T-cell (primary cell): Measurements from ENCODE around the gene PSME2. TPM values are rescaled to one million over a fixed set of nuclear protein-coding genes. Genes with fewer than 3 reads are reported as not detected.

ENCODE experiments used
- ATAC-seq, 4 experiments: fragments of 200-7000 bp in 3 of 4; fragments of 150-1000 bp in 1 of 4; cut with Tn5 transposase; replicated peaks in 1 of 4; 1 replicate in 3 of 4; 2 replicates in 1 of 4; pipeline ENCODE4 v1.10.0; 2021; ENCODE audit warnings: moderate library complexity in 3 of 4, mild to moderate bottlenecking in 2 of 4, moderate number of reproducible peaks in 1 of 4
- CTCF ChIA-PET, 2 donors: fragments of 300-600 bp; sonication (Branson Sonifier 250); formaldehyde crosslinking; loops; one replicate each; lab custom pipeline; 2022; ENCODE audit warnings: antibody characterized with exemption in 2 of 2; lab: Charles Lee
- POLR2A ChIA-PET, 2 donors: fragments of 300-600 bp; sonication (Branson Sonifier 250); formaldehyde crosslinking; loops; one replicate each; lab custom pipeline; 2022; ENCODE audit warnings: antibody characterized with exemption in 2 of 2; lab: Charles Lee
- DNase-seq, 35 experiments: peaks; one replicate each; pipeline versions ENCODE4 v3.0.0 to v3.0.0-alpha.2; 2013 to 2023
- H3K27ac ChIP-seq: one replicate; pipeline ENCODE4 v1.5.1; 2013; ENCODE audit warnings: low read length
- H3K27me3 ChIP-seq, 2 experiments: replicated peaks in 1 of 2; 1 replicate in 1 of 2; 2 replicates in 1 of 2; pipeline versions ENCODE4 v1.6.1 to v1.7.0; 2013; ENCODE audit warnings: low read length in 1 of 2, mixed read lengths in 1 of 2; ENCODE audit not compliant: control insufficient read depth in 2 of 2, insufficient read depth in 2 of 2; ENCODE audit errors: extremely low read depth in 1 of 2
- H3K36me3 ChIP-seq, 2 donors: 1 replicate in 1 of 2; 2 replicates in 1 of 2; pipeline versions ENCODE4 v1.6.1 to v1.7.0; 2013; ENCODE audit warnings: low read length in 1 of 2; ENCODE audit not compliant: control insufficient read depth in 2 of 2, insufficient read depth in 1 of 2; ENCODE audit errors: extremely low read depth in 1 of 2
- H3K4me1 ChIP-seq, 2 experiments: 1 replicate in 1 of 2; 2 replicates in 1 of 2; pipeline versions ENCODE4 v1.6.1 to v1.7.0; 2013; ENCODE audit warnings: low read length in 2 of 2, mixed read lengths in 1 of 2; ENCODE audit not compliant: insufficient read depth in 2 of 2, control insufficient read depth in 1 of 2; ENCODE audit errors: extremely low read depth in 1 of 2
- H3K4me3 ChIP-seq, 2 donors: 1 replicate in 1 of 2; 2 replicates in 1 of 2; pipeline versions ENCODE4 v1.5.1 to v1.7.0; 2013; ENCODE audit warnings: mild to moderate bottlenecking in 2 of 2, low read length in 1 of 2, moderate library complexity in 1 of 2; ENCODE audit not compliant: control insufficient read depth in 1 of 2; ENCODE audit errors: extremely low read depth in 1 of 2
- H3K9me3 ChIP-seq: 2 replicates; pipeline ENCODE4 v1.7.0; 2013
- H3K27ac Mint-ChIP-seq, 2 donors: one replicate each; pipeline ENCODE4 v1.8.0; 2020 to 2021; ENCODE audit warnings: mild to moderate bottlenecking in 2 of 2, mixed read lengths in 2 of 2
- H3K27me3 Mint-ChIP-seq, 2 donors: one replicate each; pipeline ENCODE4 v1.8.0; 2021 to 2022; ENCODE audit warnings: mixed read lengths in 2 of 2
- H3K36me3 Mint-ChIP-seq: one replicate; pipeline ENCODE4 v1.8.0; 2021; ENCODE audit warnings: mixed read lengths
- H3K4me1 Mint-ChIP-seq, 3 donors: one replicate each; pipeline ENCODE4 v1.8.0; 2020 to 2022; ENCODE audit warnings: mixed read lengths in 3 of 3, mild to moderate bottlenecking in 1 of 3
- H3K4me3 Mint-ChIP-seq, 3 donors: one replicate each; pipeline ENCODE4 v1.8.0; 2020 to 2022; ENCODE audit warnings: mild to moderate bottlenecking in 3 of 3, mixed read lengths in 3 of 3, moderate library complexity in 3 of 3
- H3K9me3 Mint-ChIP-seq, 3 donors: one replicate each; pipeline ENCODE4 v1.8.0; 2020 to 2022; ENCODE audit warnings: mixed read lengths in 3 of 3
- WGBS: methylation state at CpG from one replicate; pipeline ENCODE4 v1.1.5; 2013; ENCODE audit warnings: missing lambda C conversion rate; ENCODE audit not compliant: insufficient coverage; 5-methylcytosine and 5-hydroxymethylcytosine counted together
- total RNA-seq, 35 experiments: library from RNA in 6 of 35; stranded (reverse) in 6 of 35; fragments of 120-200 nt in 1 of 35; gene quantifications; one replicate each; pipeline versions ENCODE4 v1.2.1 to v1.2.4 and lab custom pipeline; 2013 to 2026

The PSME2 gene
- total RNA-seq, 5 donors from 2014 or later (not counting 1 experiment from before 2014, with no cell fraction given): 130 to 192 (median 159) TPM

- Histone ChIP-seq H3K9me3 (no peaks in the 10 kb centered on the region), H3K4me3 (no peak overlapping the region), H3K27ac (no peak overlapping the region), H3K4me1 (peaks cover 0 to 16% of the 10 kb centered on the region in 2 experiments), H3K27me3 (no peaks in the 10 kb centered on the region), H3K36me3 (peaks cover 36 to 71% of the 10 kb centered on the region in 2 donors)
- 97% methylated on average over 8 of the region's 10 CpGs for WGBS
- H3K27me3 Mint-ChIP-seq: no peaks in the 10 kb centered on the region
- no peaks in the 10 kb centered on the region for H3K9me3 Mint-ChIP-seq
- ATAC-seq (no peak), DNase-seq (no peak)
- peak overlapping the region in 1 of 2 donors; percentile 80 for H3K27ac Mint-ChIP-seq
- peaks cover 44% of the 10 kb centered on the region for H3K36me3 Mint-ChIP-seq
- H3K4me3 Mint-ChIP-seq: no peak overlapping the region
- CTCF ChIA-PET: interaction anchor here in 1 of 2 donors (1.2 kb wide), 2 partner anchors 8 to 91 kb away, joined by 3 read pairs; no protein-coding TSS in a partner anchor
- H3K4me1 Mint-ChIP-seq: peaks cover 5 to 16% (median 15%) of the 10 kb centered on the region in 3 donors
- POLR2A ChIA-PET: no interaction called here
Observed at GRCh38 chr14:24155100-24155499, 8.7 kb upstream of the PSME2 start.

GRCh38 chr14:24151404-24152080 is 5.1 kb upstream of the PSME2 start:
- Mint-ChIP-seq H3K36me3 (peaks cover 39% of the 10 kb centered on the region), H3K27me3 (no peaks in the 10 kb centered on the region), H3K4me3 (no peak overlapping the region), H3K4me1 (peaks cover 26 to 33% (median 31%) of the 10 kb centered on the region in 3 donors), H3K9me3 (no peaks in the 10 kb centered on the region), H3K27ac (peak overlapping the region in 1 of 2 donors; percentile 39)
- ATAC-seq (no peak), DNase-seq (no peak)
- ChIA-PET POLR2A (interaction anchor here in 1 of 2 donors (0.6 kb wide), 1 partner anchor 38 kb away, joined by 3 read pairs; no protein-coding TSS in a partner anchor), CTCF (interaction anchor here (0.8 to 0.9 kb wide), 2 partner anchors 9 to 43 kb away, joined by 3 read pairs; no protein-coding TSS in a partner anchor)
- WGBS: 100% methylated on average over 6 of the region's 16 CpGs
- H3K27me3 ChIP-seq: no peaks in the 10 kb centered on the region
- H3K9me3 ChIP-seq: no peaks in the 10 kb centered on the region
- peaks cover 8 to 35% of the 10 kb centered on the region in 2 experiments for H3K4me1 ChIP-seq
- peaks cover 22 to 64% of the 10 kb centered on the region in 2 donors for H3K36me3 ChIP-seq
- no peak overlapping the region for H3K27ac ChIP-seq
- no peak overlapping the region for H3K4me3 ChIP-seq

- ATAC-seq (no peak), DNase-seq (no peak)
- Mint-ChIP-seq H3K4me3 (no peak overlapping the region), H3K27ac (peak overlapping the region in 1 of 2 donors; percentile 39), H3K36me3 (peaks cover 39% of the 10 kb centered on the region), H3K4me1 (peaks cover 31 to 37% (median 35%) of the 10 kb centered on the region in 3 donors), H3K27me3 (no peaks in the 10 kb centered on the region), H3K9me3 (no peaks in the 10 kb centered on the region)
- Histone ChIP-seq H3K4me1 (peaks cover 8 to 37% of the 10 kb centered on the region in 2 experiments), H3K36me3 (peaks cover 22 to 60% of the 10 kb centered on the region in 2 donors), H3K27ac (no peak overlapping the region), H3K4me3 (no peak overlapping the region), H3K9me3 (no peaks in the 10 kb centered on the region), H3K27me3 (no peaks in the 10 kb centered on the region)
- WGBS: 100% methylated on average over 5 of the region's 9 CpGs
- POLR2A ChIA-PET: no interaction called here
- CTCF ChIA-PET: interaction anchor here (0.8 to 0.9 kb wide), 2 partner anchors 9 to 43 kb away, joined by 3 read pairs; no protein-coding TSS in a partner anchor
Observed at GRCh38 chr14:24150993-24151392, 4.6 kb upstream of the PSME2 start.

- ATAC-seq (no peak), DNase-seq (no peak)
- Histone ChIP-seq H3K9me3 (no peaks in the 10 kb centered on the region), H3K4me1 (peaks cover 12 to 41% of the 10 kb centered on the region in 2 experiments), H3K27me3 (no peaks in the 10 kb centered on the region), H3K27ac (no peak overlapping the region), H3K36me3 (peaks cover 21 to 56% of the 10 kb centered on the region in 2 donors), H3K4me3 (no peak overlapping the region)
- Mint-ChIP-seq H3K9me3 (no peaks in the 10 kb centered on the region), H3K36me3 (peaks cover 35% of the 10 kb centered on the region), H3K4me3 (no peak overlapping the region), H3K27ac (peak overlapping the region; percentile 44 to 83), H3K4me1 (peaks cover 35 to 42% (median 40%) of the 10 kb centered on the region in 3 donors), H3K27me3 (no peaks in the 10 kb centered on the region)
- ChIA-PET POLR2A (interaction anchor here in 1 of 2 donors (0.7 kb wide), 1 partner anchor 327 kb away, joined by 3 read pairs; no protein-coding TSS in a partner anchor), CTCF (interaction anchor here (0.9 to 1.4 kb wide), 2 partner anchors 10 to 42 kb away, joined by 3 read pairs; no protein-coding TSS in a partner anchor)
- WGBS: 99% methylated on average over 6 of the region's 9 CpGs
Observed at GRCh38 chr14:24150567-24150966, 4.2 kb upstream of the PSME2 start.

GRCh38 chr14:24150061-24150460 is 3.7 kb upstream of the PSME2 start:
- ChIA-PET CTCF (interaction anchor here in 1 of 2 donors (1.4 kb wide), 1 partner anchor 10 kb away, joined by 3 read pairs; no protein-coding TSS in a partner anchor), POLR2A (interaction anchor here in 1 of 2 donors (0.7 kb wide), 1 partner anchor 328 kb away, joined by 3 read pairs; no protein-coding TSS in a partner anchor)
- H3K36me3 ChIP-seq: peaks cover 18 to 53% of the 10 kb centered on the region in 2 donors
- over 99% methylated on average over 7 of the region's 9 CpGs for WGBS
- Mint-ChIP-seq H3K9me3 (no peaks in the 10 kb centered on the region), H3K36me3 (peaks cover 35% of the 10 kb centered on the region), H3K4me1 (peaks cover 40 to 47% (median 45%) of the 10 kb centered on the region in 3 donors), H3K4me3 (no peak overlapping the region), H3K27ac (peak overlapping the region in 1 of 2 donors; percentile 73), H3K27me3 (no peaks in the 10 kb centered on the region)
- DNase-seq (no peak), ATAC-seq (no peak)
- no peaks in the 10 kb centered on the region for H3K9me3 ChIP-seq
- H3K27me3 ChIP-seq: no peaks in the 10 kb centered on the region
- H3K27ac ChIP-seq: no peak overlapping the region
- H3K4me3 ChIP-seq: no peak overlapping the region
- peaks cover 16 to 47% of the 10 kb centered on the region in 2 experiments for H3K4me1 ChIP-seq

GRCh38 chr14:24149302-24149969 is 3.0 kb upstream of the PSME2 start:
- Histone ChIP-seq H3K36me3 (peaks cover 18 to 53% of the 10 kb centered on the region in 2 donors), H3K4me3 (no peak overlapping the region), H3K4me1 (peaks cover 16 to 50% of the 10 kb centered on the region in 2 experiments), H3K9me3 (no peaks in the 10 kb centered on the region), H3K27me3 (no peaks in the 10 kb centered on the region), H3K27ac (no peak overlapping the region)
- Mint-ChIP-seq H3K27ac (peak overlapping the region in 1 of 2 donors; percentile 73), H3K4me1 (peaks cover 45 to 53% (median 51%) of the 10 kb centered on the region in 3 donors), H3K4me3 (peak overlapping the region; percentile 96 to 99 (median 97)), H3K36me3 (peaks cover 28% of the 10 kb centered on the region), H3K27me3 (no peaks in the 10 kb centered on the region), H3K9me3 (no peaks in the 10 kb centered on the region)
- WGBS: 100% methylated on average over 1 of the region's 3 CpGs
- ATAC-seq (no peak), DNase-seq (no peak)
- ChIA-PET POLR2A (no interaction called here), CTCF (interaction anchor here in 1 of 2 donors (1.0 to 1.4 kb wide), 2 partner anchors 11 to 36 kb away, joined by 3 read pairs; no protein-coding TSS in a partner anchor)
